Measurements from ENCODE around the gene ATF2. TPM values are rescaled to one million over a fixed set of nuclear protein-coding genes. Genes with fewer than 3 reads are reported as not detected.

Gene ATF2
- total and polyA plus RNA-seq, 2 of the 13 experiments (the other 11 are each of a cell fraction or from before 2014, with no cell fraction given), result 91.6 to 95.1 TPM

DNA sequence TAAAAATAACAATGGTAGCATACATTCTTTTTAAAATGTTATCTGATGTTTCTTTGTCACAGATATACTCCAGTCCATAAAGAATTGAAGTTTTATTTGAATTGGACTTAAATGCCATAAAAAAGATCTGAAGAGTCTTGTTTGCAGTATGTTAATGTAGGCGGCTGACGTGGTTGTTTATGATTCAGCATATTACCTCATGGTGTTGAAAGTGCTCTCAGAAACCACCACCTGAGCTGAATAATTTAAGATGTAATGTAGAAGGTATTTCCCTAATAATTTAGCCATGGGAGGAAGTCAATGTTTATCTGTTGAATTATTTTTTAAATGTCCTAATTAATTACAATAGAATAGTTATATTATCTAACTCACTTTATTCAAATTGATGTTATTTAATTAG, 104.3 kb downstream of the ATF2 start (continued):
- TF ChIP-seq, protein P1, sequence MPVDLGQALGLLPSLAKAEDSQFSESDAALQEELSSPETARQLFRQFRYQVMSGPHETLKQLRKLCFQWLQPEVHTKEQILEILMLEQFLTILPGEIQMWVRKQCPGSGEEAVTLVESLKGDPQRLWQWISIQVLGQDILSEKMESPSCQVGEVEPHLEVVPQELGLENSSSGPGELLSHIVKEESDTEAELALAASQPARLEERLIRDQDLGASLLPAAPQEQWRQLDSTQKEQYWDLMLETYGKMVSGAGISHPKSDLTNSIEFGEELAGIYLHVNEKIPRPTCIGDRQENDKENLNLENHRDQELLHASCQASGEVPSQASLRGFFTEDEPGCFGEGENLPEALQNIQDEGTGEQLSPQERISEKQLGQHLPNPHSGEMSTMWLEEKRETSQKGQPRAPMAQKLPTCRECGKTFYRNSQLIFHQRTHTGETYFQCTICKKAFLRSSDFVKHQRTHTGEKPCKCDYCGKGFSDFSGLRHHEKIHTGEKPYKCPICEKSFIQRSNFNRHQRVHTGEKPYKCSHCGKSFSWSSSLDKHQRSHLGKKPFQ (CRISPR knock-in tag; IDR thresholded peaks at IDR 0.05; ENCODE audit: insufficient replicate concordance), result peak; percentile 14
- 0 out of 2 replicates have a peak, but pooled peaks have one; percentile 11 for TF ChIP-seq NFE2L2 (IDR thresholded peaks at IDR 0.05; ENCODE audit: low read length)

GRCh38 chr2:175062787-175063585, 105.0 kb downstream of the ATF2 start:
- peak overlapping the region; percentile 97 for H3K27ac ChIP-seq (ENCODE audit: extremely low read length, insufficient read depth, low read length)
- BruUV-seq (replicated peaks), result no TSS peak
- peak overlapping the region in 1 of 3 experiments; percentile 55; a peak in 2 of 6 replicates for H3K4me3 ChIP-seq (replicated peaks in 1 of 3; ENCODE audit: insufficient read depth in 1 of 3, low read depth in 2 of 3, low read length in 3 of 3)
- peak overlapping the region; percentile 67 for H3K4me2 ChIP-seq (ENCODE audit: low read depth, low read length)
- H3K9me3 ChIP-seq (ENCODE audit: low read length), result no peaks in the 10 kb centered on the region
- H3K9ac ChIP-seq (ENCODE audit: insufficient read depth, low read depth, low read length), result peak overlapping the region; percentile 71
- no peaks in the 10 kb centered on the region for H3K27me3 ChIP-seq (ENCODE audit: control insufficient read depth in 1 of 2, insufficient read depth in 2 of 2, low read length in 2 of 2)
- POLR2A ChIA-PET, result interaction anchor here (0.9 to 2.3 kb wide), 13 partner anchors 9 to 124 kb away, joined by 3 to 12 read pairs (median 3); partner anchors contain the start of genes ATF2 and ATP5MC3
- ATAC-seq (peak; percentile 97), FAIRE-seq (peak; percentile 89), DNase-seq (ENCODE audit: low spot score) (peak; percentile 100)
- in situ Hi-C loops (cut with HindIII; ENCODE audit: extremely low pct_ligation_motif_present, low pct_unique_long_range_greater_than_20kb) (no loop called here), intact Hi-C loops (cut with micrococcal nuclease; ENCODE audit: unreplicated experiment) (loop anchor here (2.0 kb wide), 1 partner anchor 26 kb away; no protein-coding TSS in a partner anchor)
- H2AFZ ChIP-seq (ENCODE audit: low read length), result peak overlapping the region; percentile 12
- H3K79me2 ChIP-seq (ENCODE audit: insufficient read depth, low read length), result no peaks in the 10 kb centered on the region
- H3K36me3 ChIP-seq (replicated peaks in 1 of 2; ENCODE audit: control insufficient read depth in 1 of 2, insufficient read depth in 2 of 2, low read length in 2 of 2), result peaks cover 0 to 2% of the 10 kb centered on the region in 2 experiments; a peak in 2 of 5 replicates
- peaks cover 43% of the 10 kb centered on the region for H3K4me1 ChIP-seq (ENCODE audit: insufficient read depth, low read length)
- H4K20me1 ChIP-seq (ENCODE audit: insufficient read depth, low read length), result no peaks in the 10 kb centered on the region
- 17% methylated on average over 10 of the region's 10 CpGs for WGBS (ENCODE audit: low lambda C conversion rate)
- CTCF ChIA-PET (ENCODE audit: low intra/inter-chr PET ratio, low total read pairs), result no interaction called here
- no peak for TF ChIP-seq CBX2 (IDR thresholded peaks at IDR 0.05; ENCODE audit: low read depth, low read length)
- TF ChIP-seq CBX2 (CRISPR knock-in tag; IDR thresholded peaks at IDR 0.05; ENCODE audit: low read depth), result no peak
- TF ChIP-seq ZMAT5 (CRISPR knock-in tag; IDR thresholded peaks at IDR 0.05; ENCODE audit: borderline replicate concordance, low read depth), result no peak
- TF ChIP-seq RFX3 (CRISPR knock-in tag; IDR thresholded peaks at IDR 0.05), result peak; percentile 31; the same call in 1 of the 2 replicates
- TF ChIP-seq ZNF3 (CRISPR knock-in tag; IDR thresholded peaks at IDR 0.05), result peak; percentile 69
- TF ChIP-seq ZNF382 (CRISPR knock-in tag; IDR thresholded peaks at IDR 0.05; ENCODE audit: borderline replicate concordance), result no peak
- TF ChIP-seq U2AF2 (IDR thresholded peaks at IDR 0.05; ENCODE audit: low read depth, low read length), result no peak
- TF ChIP-seq, protein P2, sequence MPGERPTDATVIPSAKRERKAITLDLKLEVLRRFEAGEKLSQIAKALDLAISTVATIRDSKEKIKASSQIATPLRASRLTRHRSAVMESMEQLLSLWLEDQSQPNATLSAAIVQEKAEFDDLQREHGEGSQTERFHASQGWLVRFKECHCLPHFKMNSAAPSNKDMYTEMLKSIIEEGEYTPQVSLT (CRISPR knock-in tag; IDR thresholded peaks at IDR 0.05; ENCODE audit: borderline replicate concordance, low read depth), result no peak
- no peak for TF ChIP-seq PHB2 (IDR thresholded peaks at IDR 0.05; ENCODE audit: partially characterized antibody)
- TF ChIP-seq SIX4 (CRISPR knock-in tag; IDR thresholded peaks at IDR 0.05), result peak; percentile 88
- TF ChIP-seq JUNB (CRISPR knock-in tag; IDR thresholded peaks at IDR 0.05; ENCODE audit: borderline replicate concordance), result peak; percentile 100
- peak; percentile 98 for TF ChIP-seq NFE2 (CRISPR knock-in tag; IDR thresholded peaks at IDR 0.05)
- no peak for TF ChIP-seq SOX6 (IDR thresholded peaks at IDR 0.05)
- TF ChIP-seq SOX6 (CRISPR knock-in tag; IDR thresholded peaks at IDR 0.05), result peak; percentile 100
- no peak for TF ChIP-seq ZNF891 (CRISPR knock-in tag; IDR thresholded peaks at IDR 0.05)
- TF ChIP-seq, protein P3, sequence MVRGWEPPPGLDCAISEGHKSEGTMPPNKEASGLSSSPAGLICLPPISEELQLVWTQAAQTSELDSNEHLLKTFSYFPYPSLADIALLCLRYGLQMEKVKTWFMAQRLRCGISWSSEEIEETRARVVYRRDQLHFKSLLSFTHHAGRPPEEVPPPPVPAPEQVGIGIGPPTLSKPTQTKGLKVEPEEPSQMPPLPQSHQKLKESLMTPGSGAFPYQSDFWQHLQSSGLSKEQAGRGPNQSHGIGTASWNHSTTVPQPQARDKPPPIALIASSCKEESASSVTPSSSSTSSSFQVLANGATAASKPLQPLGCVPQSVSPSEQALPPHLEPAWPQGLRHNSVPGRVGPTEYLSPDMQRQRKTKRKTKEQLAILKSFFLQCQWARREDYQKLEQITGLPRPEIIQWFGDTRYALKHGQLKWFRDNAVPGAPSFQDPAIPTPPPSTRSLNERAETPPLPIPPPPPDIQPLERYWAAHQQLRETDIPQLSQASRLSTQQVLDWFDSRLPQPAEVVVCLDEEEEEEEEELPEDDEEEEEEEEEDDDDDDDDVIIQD (CRISPR knock-in tag; IDR thresholded peaks at IDR 0.05; ENCODE audit: low read depth), result peak; percentile 100
- peak; percentile 69; the same call in 1 of the 2 replicates for TF ChIP-seq MED13 (CRISPR knock-in tag; IDR thresholded peaks at IDR 0.05)
- peak; percentile 97 for TF ChIP-seq ARNT2 (CRISPR knock-in tag; IDR thresholded peaks at IDR 0.05; ENCODE audit: low read depth)

Measured in HepG2 (cell line).